ENCODE data around the gene HCFC1. TPM values are rescaled to one million over a fixed set of nuclear protein-coding genes. Genes with fewer than 3 reads are reported as not detected.
A peak's percentile ranks its signal among the peaks of the same experiment; 100 is the strongest.

Gene HCFC1
- total RNA-seq, 1 experiment from 2014 or later: 77.7 TPM

DNA sequence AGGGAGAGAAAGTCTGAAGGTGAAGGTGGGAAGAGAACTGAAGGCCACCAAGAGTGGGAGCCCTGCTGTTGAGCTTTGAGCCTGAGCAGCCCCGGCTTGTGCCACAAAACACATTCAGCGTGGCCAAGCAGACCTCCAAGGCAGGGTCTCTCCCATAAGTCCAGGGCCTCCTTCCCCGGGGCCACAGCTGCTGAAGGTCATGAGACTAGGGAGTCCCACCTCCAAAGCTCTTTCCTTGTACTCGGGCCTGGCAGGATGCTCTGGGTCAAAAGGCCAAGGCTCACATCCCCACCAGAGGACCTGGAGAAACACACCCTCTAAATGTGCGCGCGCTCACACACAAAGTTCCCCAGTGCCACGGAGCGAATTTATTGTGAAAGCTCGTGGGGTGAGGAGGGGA lies 42.0 kb downstream of the HCFC1 start:
- no peaks in the 10 kb centered on the region for H3K9me3 Mint-ChIP-seq (ENCODE audit: low read depth, unreplicated experiment)
- H3K4me1 Mint-ChIP-seq (ENCODE audit: low read depth, unreplicated experiment): peaks cover 8% of the 10 kb centered on the region
- CTCF ChIA-PET: no interaction called here
- BruUV-seq (replicated peaks): no TSS peak
- intact Hi-C loops (cut with micrococcal nuclease; ENCODE audit: unreplicated experiment): no loop called here
- peaks cover 54% of the 10 kb centered on the region for H3K36me3 Mint-ChIP-seq (ENCODE audit: insufficient read depth, unreplicated experiment)
- no peak overlapping the region for H3K27ac Mint-ChIP-seq (ENCODE audit: unreplicated experiment)
- no peaks in the 10 kb centered on the region for H3K27me3 Mint-ChIP-seq (ENCODE audit: unreplicated experiment)
- no peak for DNase-seq
- H3K4me3 Mint-ChIP-seq (ENCODE audit: low read depth, unreplicated experiment): no peak overlapping the region
- TF ChIP-seq, protein P1, sequence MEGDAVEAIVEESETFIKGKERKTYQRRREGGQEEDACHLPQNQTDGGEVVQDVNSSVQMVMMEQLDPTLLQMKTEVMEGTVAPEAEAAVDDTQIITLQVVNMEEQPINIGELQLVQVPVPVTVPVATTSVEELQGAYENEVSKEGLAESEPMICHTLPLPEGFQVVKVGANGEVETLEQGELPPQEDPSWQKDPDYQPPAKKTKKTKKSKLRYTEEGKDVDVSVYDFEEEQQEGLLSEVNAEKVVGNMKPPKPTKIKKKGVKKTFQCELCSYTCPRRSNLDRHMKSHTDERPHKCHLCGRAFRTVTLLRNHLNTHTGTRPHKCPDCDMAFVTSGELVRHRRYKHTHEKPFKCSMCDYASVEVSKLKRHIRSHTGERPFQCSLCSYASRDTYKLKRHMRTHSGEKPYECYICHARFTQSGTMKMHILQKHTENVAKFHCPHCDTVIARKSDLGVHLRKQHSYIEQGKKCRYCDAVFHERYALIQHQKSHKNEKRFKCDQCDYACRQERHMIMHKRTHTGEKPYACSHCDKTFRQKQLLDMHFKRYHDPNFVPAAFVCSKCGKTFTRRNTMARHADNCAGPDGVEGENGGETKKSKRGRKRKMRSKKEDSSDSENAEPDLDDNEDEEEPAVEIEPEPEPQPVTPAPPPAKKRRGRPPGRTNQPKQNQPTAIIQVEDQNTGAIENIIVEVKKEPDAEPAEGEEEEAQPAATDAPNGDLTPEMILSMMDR (IDR thresholded peaks at IDR 0.05; ENCODE audit: unreplicated experiment): no peak

DNA sequence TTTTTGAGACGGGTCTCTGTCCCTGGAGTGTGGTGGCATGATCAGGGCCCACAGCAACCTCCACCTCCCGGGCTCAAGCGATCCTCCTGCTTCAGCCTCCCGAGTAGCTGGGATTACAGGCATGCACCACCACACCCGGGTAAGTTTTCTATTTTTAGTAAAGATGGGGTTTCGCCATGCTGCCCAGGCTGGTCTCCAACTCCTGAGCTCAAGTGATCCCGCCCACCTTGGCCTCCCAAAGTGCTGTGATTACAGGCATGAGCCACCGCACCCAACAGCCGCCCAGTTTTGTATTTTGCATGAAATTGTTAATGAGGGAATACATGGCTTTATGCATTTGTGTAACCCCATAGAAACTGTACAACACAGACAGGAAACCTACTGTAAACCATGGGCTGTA lies 42.8 kb downstream of the HCFC1 start:
- Mint-ChIP-seq H3K4me1 (ENCODE audit: low read depth, unreplicated experiment) (peaks cover 8% of the 10 kb centered on the region), H3K9me3 (ENCODE audit: low read depth, unreplicated experiment) (no peaks in the 10 kb centered on the region), H3K4me3 (ENCODE audit: low read depth, unreplicated experiment) (peak overlapping the region; percentile 70), H3K27ac (ENCODE audit: unreplicated experiment) (peak overlapping the region; percentile 11), H3K27me3 (ENCODE audit: unreplicated experiment) (no peaks in the 10 kb centered on the region), H3K36me3 (ENCODE audit: insufficient read depth, unreplicated experiment) (peaks cover 47% of the 10 kb centered on the region)
- TF ChIP-seq, protein P1 (IDR thresholded peaks at IDR 0.05; ENCODE audit: unreplicated experiment): no peak
- CTCF ChIA-PET: interaction anchor here (0.9 kb wide), 1 partner anchor 18 kb away, joined by 6 read pairs; no protein-coding TSS in a partner anchor
- DNase-seq: no peak
- TSS peak; percentile 26 for BruUV-seq (replicated peaks)
- intact Hi-C loops (cut with micrococcal nuclease; ENCODE audit: unreplicated experiment): no loop called here

DNA sequence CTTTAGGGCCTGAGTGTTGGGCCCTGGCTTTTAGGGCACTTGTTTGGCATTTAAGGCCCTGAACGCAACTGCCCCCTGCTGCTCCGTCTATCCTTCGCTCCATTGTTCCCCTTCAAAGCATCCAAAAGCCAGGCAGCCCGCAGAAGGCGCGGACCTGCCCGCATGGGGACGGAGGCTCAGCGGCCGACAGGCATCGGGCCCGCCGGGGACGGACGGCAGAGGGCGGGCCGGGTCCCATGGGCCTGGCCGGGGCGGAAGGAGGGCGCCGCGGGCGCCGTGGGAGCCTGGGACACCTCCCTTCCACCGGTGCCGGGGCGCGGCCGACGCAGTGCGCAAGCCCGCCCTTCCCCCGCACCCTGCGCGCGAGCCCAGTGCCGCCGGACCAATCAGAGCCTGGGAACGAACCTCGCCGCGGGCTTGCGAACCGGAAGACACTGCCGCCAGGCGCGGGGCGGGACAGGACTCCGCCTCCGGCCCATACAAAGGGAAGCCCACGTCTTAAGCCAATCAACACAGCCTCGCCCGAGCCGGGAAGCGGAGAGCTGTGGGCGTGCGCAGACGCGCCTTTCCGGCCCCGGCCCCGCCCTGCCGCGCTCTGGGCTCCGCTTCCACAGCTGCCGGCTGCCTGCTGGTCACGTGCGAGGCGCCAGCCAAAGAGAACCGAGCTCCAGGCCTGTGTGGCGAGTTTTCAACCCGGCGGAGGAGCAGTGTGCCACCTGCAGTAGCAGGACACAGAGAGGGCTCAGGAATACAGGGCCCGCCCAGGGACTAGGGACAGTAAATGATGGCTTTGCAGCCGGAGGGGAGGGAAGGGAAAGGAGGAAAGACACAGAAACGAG lies 43.5 kb downstream of the HCFC1 start:
- Mint-ChIP-seq H3K9me3 (ENCODE audit: low read depth, unreplicated experiment) (no peaks in the 10 kb centered on the region), H3K4me1 (ENCODE audit: low read depth, unreplicated experiment) (peaks cover 8% of the 10 kb centered on the region), H3K4me3 (ENCODE audit: low read depth, unreplicated experiment) (peak overlapping the region; percentile 70), H3K27ac (ENCODE audit: unreplicated experiment) (peak overlapping the region; percentile 11), H3K27me3 (ENCODE audit: unreplicated experiment) (peaks cover 1% of the 10 kb centered on the region), H3K36me3 (ENCODE audit: insufficient read depth, unreplicated experiment) (peaks cover 44% of the 10 kb centered on the region)
- peak; percentile 96 for DNase-seq
- intact Hi-C loops (cut with micrococcal nuclease; ENCODE audit: unreplicated experiment): no loop called here
- no TSS peak for BruUV-seq (replicated peaks)
- TF ChIP-seq, protein P1 (IDR thresholded peaks at IDR 0.05; ENCODE audit: unreplicated experiment): no peak
- CTCF ChIA-PET: interaction anchor here (0.7 to 1.1 kb wide), 3 partner anchors 17 to 261 kb away, joined by 4 to 6 read pairs (median 6); no protein-coding TSS in a partner anchor

DNA sequence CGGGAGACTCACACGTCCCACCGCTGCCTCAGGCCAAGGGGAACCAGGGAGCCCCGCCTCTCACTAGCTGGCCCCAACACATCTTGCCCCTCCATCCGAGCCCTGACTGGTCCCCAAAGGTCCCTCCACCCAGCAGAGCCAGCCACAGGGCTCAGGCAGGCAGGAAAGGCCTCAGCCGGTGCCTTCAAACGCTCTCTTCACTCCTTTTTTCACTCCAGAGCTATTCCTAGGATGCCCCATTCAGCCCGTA lies 44.0 kb downstream of the HCFC1 start:
- intact Hi-C loops (cut with micrococcal nuclease; ENCODE audit: unreplicated experiment): no loop called here
- CTCF ChIA-PET: interaction anchor here (1.1 kb wide), 1 partner anchor 17 kb away, joined by 4 read pairs; no protein-coding TSS in a partner anchor

More for the DNA sequence above, 44.0 kb downstream of the HCFC1 start:
- H3K4me1 Mint-ChIP-seq (ENCODE audit: low read depth, unreplicated experiment): peaks cover 8% of the 10 kb centered on the region
- H3K9me3 Mint-ChIP-seq (ENCODE audit: low read depth, unreplicated experiment): no peaks in the 10 kb centered on the region
- H3K27me3 Mint-ChIP-seq (ENCODE audit: unreplicated experiment): peaks cover 7% of the 10 kb centered on the region
- TSS peak; percentile 57 for BruUV-seq (replicated peaks)
- TF ChIP-seq, protein P1 (IDR thresholded peaks at IDR 0.05; ENCODE audit: unreplicated experiment): no peak
- peak overlapping the region; percentile 11 for H3K27ac Mint-ChIP-seq (ENCODE audit: unreplicated experiment)
- peaks cover 43% of the 10 kb centered on the region for H3K36me3 Mint-ChIP-seq (ENCODE audit: insufficient read depth, unreplicated experiment)
- DNase-seq: no peak
- peak overlapping the region; percentile 70 for H3K4me3 Mint-ChIP-seq (ENCODE audit: low read depth, unreplicated experiment)
